ENCODE data around the gene ELAVL1. TPM values are rescaled to one million over a fixed set of nuclear protein-coding genes. Genes with fewer than 3 reads are reported as not detected.
"Not testable (repeated sequence)": the region's sequence is repeated elsewhere in the genome, so short reads cannot be mapped to it uniquely, and the experiment has no call there.

ELAVL1 gene
- total RNA-seq, 4 donors from 2014 or later = 14.1 to 71.7 (median 39.3) TPM

- Histone ChIP-seq H3K36me3 (no peaks in the 10 kb centered on the region), H3K4me3 (no peak overlapping the region), H3K27me3 (no peaks in the 10 kb centered on the region), H3K4me1 (no peaks in the 10 kb centered on the region), H3K27ac (no peak overlapping the region), H3K9me3 (no peaks in the 10 kb centered on the region)
- no peak for DNase-seq
- intact Hi-C loops (cut with DNase I; ENCODE audit: low total_unique reads) = no loop called here
- TF ChIP-seq CTCF (IDR thresholded peaks at IDR 0.05) = no peak
- TF ChIP-seq POLR2A (IDR thresholded peaks at IDR 0.05) = no peak
Observed at GRCh38 chr19:8030960-8031359, 25.5 kb upstream of the ELAVL1 start.

GRCh38 chr19:8028951-8029491 is 23.6 kb upstream of the ELAVL1 start:
- Histone ChIP-seq H3K4me3 (no peak overlapping the region), H3K9me3 (no peaks in the 10 kb centered on the region), H3K36me3 (no peaks in the 10 kb centered on the region), H3K4me1 (no peaks in the 10 kb centered on the region), H3K27ac (no peak overlapping the region), H3K27me3 (no peaks in the 10 kb centered on the region)
- intact Hi-C loops (cut with DNase I; ENCODE audit: low total_unique reads) = no loop called here
- TF ChIP-seq POLR2A (IDR thresholded peaks at IDR 0.05) = no peak
- no peak for TF ChIP-seq CTCF (IDR thresholded peaks at IDR 0.05)
- no peak for DNase-seq

- TF ChIP-seq CTCF (IDR thresholded peaks at IDR 0.05) (no peak), POLR2A (IDR thresholded peaks at IDR 0.05) (no peak)
- H3K4me1 ChIP-seq = no peaks in the 10 kb centered on the region
- no peaks in the 10 kb centered on the region for H3K27me3 ChIP-seq
- no peak for DNase-seq
- intact Hi-C loops (cut with DNase I; ENCODE audit: low total_unique reads) = no loop called here
- H3K9me3 ChIP-seq = no peaks in the 10 kb centered on the region
- no peak overlapping the region for H3K27ac ChIP-seq
- H3K36me3 ChIP-seq = no peaks in the 10 kb centered on the region
- H3K4me3 ChIP-seq = no peak overlapping the region
Observed at GRCh38 chr19:8025316-8025715, 19.9 kb upstream of the ELAVL1 start.

GRCh38 chr19:8024256-8024655 is 18.8 kb upstream of the ELAVL1 start:
- H3K4me3 ChIP-seq; H3K36me3 ChIP-seq; DNase-seq; H3K4me1 ChIP-seq; H3K27ac ChIP-seq; intact Hi-C loops (cut with DNase I; ENCODE audit: low total_unique reads); H3K27me3 ChIP-seq; H3K9me3 ChIP-seq: not testable (repeated sequence)

GRCh38 chr19:8023371-8023770 is 17.9 kb upstream of the ELAVL1 start:
- TF ChIP-seq CTCF (IDR thresholded peaks at IDR 0.05) (no peak), POLR2A (IDR thresholded peaks at IDR 0.05) (no peak)

GRCh38 chr19:8022275-8022674 is 16.8 kb upstream of the ELAVL1 start:
- no peaks in the 10 kb centered on the region for H3K4me1 ChIP-seq
- no peak overlapping the region for H3K27ac ChIP-seq
- no peaks in the 10 kb centered on the region for H3K27me3 ChIP-seq
- DNase-seq = no peak
- intact Hi-C loops (cut with DNase I; ENCODE audit: low total_unique reads) = no loop called here
- H3K36me3 ChIP-seq = no peaks in the 10 kb centered on the region
- no peak for TF ChIP-seq POLR2A (IDR thresholded peaks at IDR 0.05)
- no peak for TF ChIP-seq CTCF (IDR thresholded peaks at IDR 0.05)
- no peaks in the 10 kb centered on the region for H3K9me3 ChIP-seq
- H3K4me3 ChIP-seq = no peak overlapping the region

More at GRCh38 chr19:8023371-8023770, 17.9 kb upstream of the ELAVL1 start:
- no peaks in the 10 kb centered on the region for H3K9me3 ChIP-seq
- no peaks in the 10 kb centered on the region for H3K27me3 ChIP-seq
- no peak overlapping the region for H3K27ac ChIP-seq
- no peak for DNase-seq
- intact Hi-C loops (cut with DNase I; ENCODE audit: low total_unique reads) = no loop called here
- H3K4me3 ChIP-seq = no peak overlapping the region
- H3K4me1 ChIP-seq = no peaks in the 10 kb centered on the region
- no peaks in the 10 kb centered on the region for H3K36me3 ChIP-seq
